ENCODE data around the gene TMED7. TPM values are rescaled to one million over a fixed set of nuclear protein-coding genes. Genes with fewer than 3 reads are reported as not detected.

The TMED7 gene
- total and polyA plus RNA-seq, 2 of the 13 experiments (the other 11 are each of a cell fraction or from before 2014, with no cell fraction given), result 58.0 to 113 TPM

GRCh38 chr5:115594128-115595047, 31.4 kb downstream of the TMED7 start:
- BruUV-seq (replicated peaks), result no TSS peak
- FAIRE-seq (no peak), ATAC-seq (no peak), DNase-seq (ENCODE audit: low spot score) (no peak)
- Histone ChIP-seq H3K4me3 (replicated peaks in 1 of 3; ENCODE audit: insufficient read depth in 1 of 3, low read depth in 2 of 3, low read length in 3 of 3) (no peak overlapping the region), H3K4me1 (ENCODE audit: insufficient read depth, low read length) (no peaks in the 10 kb centered on the region), H3K4me2 (ENCODE audit: low read depth, low read length) (no peak overlapping the region), H3K9ac (ENCODE audit: insufficient read depth, low read depth, low read length) (no peak overlapping the region), H3K27me3 (ENCODE audit: control insufficient read depth in 1 of 2, insufficient read depth in 2 of 2, low read length in 2 of 2) (no peaks in the 10 kb centered on the region), H4K20me1 (ENCODE audit: insufficient read depth, low read length) (no peaks in the 10 kb centered on the region), H3K27ac (ENCODE audit: extremely low read length, insufficient read depth, low read length) (no peak overlapping the region), H2AFZ (ENCODE audit: low read length) (no peak overlapping the region), H3K36me3 (replicated peaks in 1 of 2; ENCODE audit: control insufficient read depth in 1 of 2, insufficient read depth in 2 of 2, low read length in 2 of 2) (no peaks in the 10 kb centered on the region), H3K9me3 (ENCODE audit: low read length) (no peaks in the 10 kb centered on the region), H3K79me2 (ENCODE audit: insufficient read depth, low read length) (no peaks in the 10 kb centered on the region)
- in situ Hi-C loops (cut with HindIII; ENCODE audit: extremely low pct_ligation_motif_present, low pct_unique_long_range_greater_than_20kb) (no loop called here), intact Hi-C loops (cut with micrococcal nuclease; ENCODE audit: unreplicated experiment) (no loop called here)
- 29% methylated on average over 2 of the region's 2 CpGs for WGBS (ENCODE audit: low lambda C conversion rate)
- ChIA-PET CTCF (ENCODE audit: low intra/inter-chr PET ratio, low total read pairs) (no interaction called here), POLR2A (no interaction called here)
- TF ChIP-seq ELF4 (CRISPR knock-in tag; IDR thresholded peaks at IDR 0.05; ENCODE audit: borderline replicate concordance), result no peak
- no peak for TF ChIP-seq ZNF468 (CRISPR knock-in tag; IDR thresholded peaks at IDR 0.05)
- TF ChIP-seq RBFOX2 (IDR thresholded peaks at IDR 0.05; ENCODE audit: low read depth, low read length), result no peak
- TF ChIP-seq JUN (CRISPR knock-in tag; IDR thresholded peaks at IDR 0.05), result no peak
- no peak for TF ChIP-seq ZNF224 (CRISPR knock-in tag; IDR thresholded peaks at IDR 0.05)
- no peak for TF ChIP-seq ZNF800 (CRISPR knock-in tag; IDR thresholded peaks at IDR 0.05)
- TF ChIP-seq HOXD1 (CRISPR knock-in tag; IDR thresholded peaks at IDR 0.05), result no peak
- no peak for TF ChIP-seq ZFP41 (CRISPR knock-in tag; IDR thresholded peaks at IDR 0.05; ENCODE audit: borderline replicate concordance)
- TF ChIP-seq ZZZ3 (CRISPR knock-in tag; IDR thresholded peaks at IDR 0.05; ENCODE audit: borderline replicate concordance), result no peak
- no peak for TF ChIP-seq RNF219 (CRISPR knock-in tag; IDR thresholded peaks at IDR 0.05)
- no peak for TF ChIP-seq ZNF333 (CRISPR knock-in tag; IDR thresholded peaks at IDR 0.05; ENCODE audit: borderline replicate concordance)
- no peak for TF ChIP-seq REL (CRISPR knock-in tag; conservative IDR thresholded peaks at IDR 0.05)

Data from HepG2 (cell line).